Measurements from ENCODE around the gene MFRP. TPM values are rescaled to one million over a fixed set of nuclear protein-coding genes. Genes with fewer than 3 reads are reported as not detected.

The MFRP gene
- total RNA-seq, 2 donors from 2014 or later = 0.27 TPM; not detected in 1

DNA sequence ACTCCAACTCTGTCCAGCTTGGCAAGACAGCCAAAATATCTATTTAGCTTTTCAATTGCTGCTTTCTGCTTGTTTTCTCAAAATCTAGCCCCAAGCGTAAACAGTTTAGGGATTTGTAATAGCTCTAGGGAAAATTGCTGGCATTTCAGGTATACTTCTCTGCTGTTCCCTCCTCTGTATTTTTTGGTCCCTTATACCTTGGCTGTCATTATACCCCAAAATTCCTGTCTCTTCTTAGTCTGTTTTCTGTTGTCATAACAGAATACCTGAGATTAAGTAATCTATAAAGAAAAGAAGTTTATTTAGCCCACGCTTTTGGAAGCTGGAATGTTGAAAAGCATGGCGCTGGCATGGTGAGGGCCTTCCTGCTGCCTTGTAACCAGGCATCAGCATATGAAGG, 53.0 kb downstream of the MFRP start:
- peaks cover 11% of the 10 kb centered on the region for H3K36me3 ChIP-seq
- H3K4me1 ChIP-seq (ENCODE audit: control insufficient read depth in 1 of 2, low read depth in 2 of 2) = peaks cover 2 to 12% of the 10 kb centered on the region in 2 donors
- DNase-seq (ENCODE audit: low spot score) (no peak), ATAC-seq (ENCODE audit: insufficient number of reproducible peaks, low FRiP score, low read depth) (no peak)
- no peak overlapping the region for H3K4me3 ChIP-seq
- TF ChIP-seq, protein P1, sequence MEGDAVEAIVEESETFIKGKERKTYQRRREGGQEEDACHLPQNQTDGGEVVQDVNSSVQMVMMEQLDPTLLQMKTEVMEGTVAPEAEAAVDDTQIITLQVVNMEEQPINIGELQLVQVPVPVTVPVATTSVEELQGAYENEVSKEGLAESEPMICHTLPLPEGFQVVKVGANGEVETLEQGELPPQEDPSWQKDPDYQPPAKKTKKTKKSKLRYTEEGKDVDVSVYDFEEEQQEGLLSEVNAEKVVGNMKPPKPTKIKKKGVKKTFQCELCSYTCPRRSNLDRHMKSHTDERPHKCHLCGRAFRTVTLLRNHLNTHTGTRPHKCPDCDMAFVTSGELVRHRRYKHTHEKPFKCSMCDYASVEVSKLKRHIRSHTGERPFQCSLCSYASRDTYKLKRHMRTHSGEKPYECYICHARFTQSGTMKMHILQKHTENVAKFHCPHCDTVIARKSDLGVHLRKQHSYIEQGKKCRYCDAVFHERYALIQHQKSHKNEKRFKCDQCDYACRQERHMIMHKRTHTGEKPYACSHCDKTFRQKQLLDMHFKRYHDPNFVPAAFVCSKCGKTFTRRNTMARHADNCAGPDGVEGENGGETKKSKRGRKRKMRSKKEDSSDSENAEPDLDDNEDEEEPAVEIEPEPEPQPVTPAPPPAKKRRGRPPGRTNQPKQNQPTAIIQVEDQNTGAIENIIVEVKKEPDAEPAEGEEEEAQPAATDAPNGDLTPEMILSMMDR (IDR thresholded peaks at IDR 0.05) = no peak
- H3K9me3 ChIP-seq = no peaks in the 10 kb centered on the region
- no peaks in the 10 kb centered on the region for H3K27me3 ChIP-seq (replicated peaks; ENCODE audit: insufficient read depth)
- no peak overlapping the region for H3K27ac ChIP-seq

DNA sequence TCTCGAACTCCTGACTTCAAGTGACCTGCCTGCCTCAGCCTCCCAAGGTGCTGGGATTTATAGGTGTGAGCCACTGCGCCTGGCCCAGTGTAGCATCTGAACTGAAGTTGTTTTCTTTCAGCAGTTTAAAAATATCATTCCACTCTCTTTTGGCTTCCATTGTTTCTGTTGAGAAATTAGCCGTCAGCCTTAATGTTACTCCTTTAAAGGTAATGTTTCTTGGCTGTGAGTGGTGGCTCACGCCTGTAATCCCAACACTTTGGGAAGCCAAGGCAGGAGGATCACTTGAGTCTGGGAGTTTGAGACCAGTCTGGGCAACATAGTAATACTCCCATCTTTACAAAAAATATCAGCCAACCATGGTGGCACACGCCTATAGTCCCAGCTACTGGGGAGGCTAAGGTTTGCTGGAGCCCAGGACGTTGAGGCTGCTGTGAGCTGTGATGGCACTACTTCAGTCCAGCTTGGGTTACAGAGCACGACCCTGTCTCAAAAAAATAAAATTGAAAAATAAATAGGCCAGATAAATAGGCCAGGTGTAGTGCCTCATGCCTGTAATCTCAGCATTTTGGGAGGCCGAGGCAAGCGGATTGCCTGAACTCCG, 55.5 kb downstream of the MFRP start:
- no peak overlapping the region for H3K4me3 ChIP-seq
- H3K27ac ChIP-seq = no peak overlapping the region
- H3K4me1 ChIP-seq (ENCODE audit: control insufficient read depth in 1 of 2, low read depth in 2 of 2) = no peaks in the 10 kb centered on the region
- peaks cover 13% of the 10 kb centered on the region for H3K36me3 ChIP-seq
- DNase-seq (ENCODE audit: low spot score) = no peak
- no peaks in the 10 kb centered on the region for H3K9me3 ChIP-seq
- no peaks in the 10 kb centered on the region for H3K27me3 ChIP-seq (replicated peaks; ENCODE audit: insufficient read depth)
- ATAC-seq (ENCODE audit: insufficient number of reproducible peaks, low FRiP score, low read depth) = no peak
- TF ChIP-seq, protein P1 (IDR thresholded peaks at IDR 0.05) = no peak

Other genes starting within 250 kb of the MFRP start
- 10 to 100 TPM; 21.4 to 44.3 TPM for gene DPAGT1, start 244.9 kb downstream of the MFRP start, total RNA-seq
- gene C2CD2L, start 239.4 kb downstream of the MFRP start, total RNA-seq = 10 to 100 TPM; 10.0 to 13.4 TPM
- 10 to 100 TPM; 13.4 to 34.7 TPM for gene HINFP, start 225.1 kb downstream of the MFRP start, total RNA-seq
- gene ABCG4, start 197.7 kb downstream of the MFRP start, total RNA-seq = 1 to 10 TPM in 1 of 2 donors, not detected in 1; 1.6 TPM
- gene NLRX1, start 178.0 kb downstream of the MFRP start, total RNA-seq = 10 to 100 TPM; 18.9 to 20.2 TPM
- gene NHERF4, start 161.2 kb downstream of the MFRP start, total RNA-seq = under 1 TPM in 1 of 2 donors, not detected in 1; 0.41 TPM
- 10 to 100 TPM; 21.0 to 23.2 TPM for gene CBL, start 140.4 kb downstream of the MFRP start, total RNA-seq
- gene MCAM, start 29.6 kb downstream of the MFRP start, total RNA-seq = 1,000 to 10,000 TPM; 3,387 to 6,698 TPM
- gene RNF26, start 12.2 kb downstream of the MFRP start, total RNA-seq = 10 to 100 TPM; 11.0 to 12.1 TPM
- gene C1QTNF5, start 5.8 kb downstream of the MFRP start, total RNA-seq = 10 to 100 TPM; 53.2 to 98.2 TPM
- 1 to 10 TPM in 1 of 2 donors, under 1 TPM in 1; 0.68 to 2.1 TPM for gene USP2, start 35.0 kb upstream of the MFRP start, total RNA-seq
- gene THY1, start 76.5 kb upstream of the MFRP start, total RNA-seq = 10 to 100 TPM; 12.0 to 15.4 TPM